ENCODE data around the gene SDF4. TPM values are rescaled to one million over a fixed set of nuclear protein-coding genes. Genes with fewer than 3 reads are reported as not detected.

The SDF4 gene
- total and polyA plus RNA-seq, 2 donors (not counting 1 experiment from before 2014, with no cell fraction given): 100 to 143 TPM

DNA sequence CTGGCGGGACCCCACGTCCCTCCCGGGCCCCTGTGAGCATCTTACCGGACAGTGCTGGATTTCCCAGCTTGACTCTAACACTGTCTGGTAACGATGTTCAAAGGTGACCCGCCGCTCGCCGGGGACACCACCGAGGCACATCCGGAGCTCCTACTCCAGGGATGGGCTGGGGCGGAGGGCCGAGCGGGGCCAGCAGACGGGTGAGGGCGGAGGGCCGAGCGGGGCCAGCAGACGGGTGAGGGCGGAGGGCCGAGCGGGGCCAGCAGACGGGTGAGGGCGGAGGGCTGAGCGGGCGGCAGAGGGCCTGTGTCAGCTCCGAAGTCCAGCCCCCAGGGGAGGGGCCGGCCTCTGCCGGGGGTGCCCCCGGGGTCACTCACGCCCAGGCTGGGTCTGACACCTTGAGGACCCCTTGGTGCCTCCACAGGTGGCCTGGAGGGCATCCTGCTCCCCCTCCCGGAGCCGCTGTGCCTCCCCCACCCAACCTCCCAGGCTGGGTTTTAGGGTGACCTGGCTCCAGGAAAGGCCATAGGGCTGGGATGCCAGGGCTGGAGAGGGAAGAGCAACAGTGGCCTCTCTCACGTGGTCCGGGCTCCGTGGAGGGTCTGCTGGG, 63.9 kb downstream of the SDF4 start:
- TF ChIP-seq, protein P1, sequence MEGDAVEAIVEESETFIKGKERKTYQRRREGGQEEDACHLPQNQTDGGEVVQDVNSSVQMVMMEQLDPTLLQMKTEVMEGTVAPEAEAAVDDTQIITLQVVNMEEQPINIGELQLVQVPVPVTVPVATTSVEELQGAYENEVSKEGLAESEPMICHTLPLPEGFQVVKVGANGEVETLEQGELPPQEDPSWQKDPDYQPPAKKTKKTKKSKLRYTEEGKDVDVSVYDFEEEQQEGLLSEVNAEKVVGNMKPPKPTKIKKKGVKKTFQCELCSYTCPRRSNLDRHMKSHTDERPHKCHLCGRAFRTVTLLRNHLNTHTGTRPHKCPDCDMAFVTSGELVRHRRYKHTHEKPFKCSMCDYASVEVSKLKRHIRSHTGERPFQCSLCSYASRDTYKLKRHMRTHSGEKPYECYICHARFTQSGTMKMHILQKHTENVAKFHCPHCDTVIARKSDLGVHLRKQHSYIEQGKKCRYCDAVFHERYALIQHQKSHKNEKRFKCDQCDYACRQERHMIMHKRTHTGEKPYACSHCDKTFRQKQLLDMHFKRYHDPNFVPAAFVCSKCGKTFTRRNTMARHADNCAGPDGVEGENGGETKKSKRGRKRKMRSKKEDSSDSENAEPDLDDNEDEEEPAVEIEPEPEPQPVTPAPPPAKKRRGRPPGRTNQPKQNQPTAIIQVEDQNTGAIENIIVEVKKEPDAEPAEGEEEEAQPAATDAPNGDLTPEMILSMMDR (IDR thresholded peaks at IDR 0.05): no peak
- no peak for TF ChIP-seq EZH2 (IDR thresholded peaks at IDR 0.05; ENCODE audit: borderline replicate concordance, insufficient read depth, low read depth, low read length, poor library complexity, severe bottlenecking)
- no peak overlapping the region for H3K27ac ChIP-seq (ENCODE audit: low read length in 2 of 2)
- WGBS (ENCODE audit: insufficient coverage): 93% methylated on average over 36 of the region's 36 CpGs
- H3K4me1 ChIP-seq (ENCODE audit: control insufficient read depth in 2 of 2, insufficient read depth in 2 of 2, low read length in 2 of 2): peaks cover 34 to 42% of the 10 kb centered on the region in 2 donors
- H3K9me3 Mint-ChIP-seq (ENCODE audit: insufficient read depth): no peaks in the 10 kb centered on the region
- H3K79me2 ChIP-seq (ENCODE audit: control insufficient read depth, insufficient read depth, low read length): no peaks in the 10 kb centered on the region
- peaks cover 0 to 10% (median 2%) of the 10 kb centered on the region in 4 experiments for H3K27me3 ChIP-seq (replicated peaks in 1 of 4; ENCODE audit: control extremely low read depth in 1 of 4, control insufficient read depth in 3 of 4, insufficient read depth in 4 of 4, low read length in 3 of 4)
- no peaks in the 10 kb centered on the region for H3K27me3 Mint-ChIP-seq
- POLR2A ChIA-PET: interaction anchor here (1.1 to 1.9 kb wide), 2 partner anchors 9 to 31 kb away, joined by 3 to 5 read pairs; no protein-coding TSS in a partner anchor
- no peak overlapping the region for H3K4me3 ChIP-seq (ENCODE audit: control extremely low read depth in 1 of 5, extremely low read depth in 1 of 5, insufficient read depth in 1 of 5, low read depth in 2 of 5, low read length in 4 of 5)
- CTCF ChIA-PET: interaction anchor here (1.0 kb wide), 1 partner anchor 40 kb away, joined by 3 read pairs; no protein-coding TSS in a partner anchor
- no peak overlapping the region for H3K27ac Mint-ChIP-seq
- no peaks in the 10 kb centered on the region for H3K36me3 ChIP-seq (replicated peaks in 1 of 2; ENCODE audit: control extremely low read depth in 1 of 2, control insufficient read depth in 1 of 2, extremely low read depth in 1 of 2, insufficient read depth in 2 of 2, low read length in 1 of 2)
- intact Hi-C loops (cut with micrococcal nuclease): no loop called here
- no peak for ATAC-seq (ENCODE audit: low read depth)
- H2AFZ ChIP-seq (ENCODE audit: insufficient read depth, low read depth, low read length, poor library complexity, severe bottlenecking): no peak overlapping the region
- H3K4me2 ChIP-seq (replicated peaks; ENCODE audit: low read depth, low read length, poor library complexity, severe bottlenecking): no peak overlapping the region
- peaks cover 35% of the 10 kb centered on the region for H3K4me1 Mint-ChIP-seq
- H3K4me3 Mint-ChIP-seq: no peak overlapping the region
- no peaks in the 10 kb centered on the region for H4K20me1 ChIP-seq (ENCODE audit: control insufficient read depth, insufficient read depth, low read length, poor library complexity, severe bottlenecking)
- DNase-seq: no peak
- H3K9me3 ChIP-seq (ENCODE audit: control extremely low read depth in 1 of 3, control insufficient read depth in 2 of 3, insufficient read depth in 1 of 3, low read length in 2 of 3): peaks cover 0 to 6% (median 0%) of the 10 kb centered on the region in 3 donors
- H3K9ac ChIP-seq (ENCODE audit: low read length): no peak overlapping the region

DNA sequence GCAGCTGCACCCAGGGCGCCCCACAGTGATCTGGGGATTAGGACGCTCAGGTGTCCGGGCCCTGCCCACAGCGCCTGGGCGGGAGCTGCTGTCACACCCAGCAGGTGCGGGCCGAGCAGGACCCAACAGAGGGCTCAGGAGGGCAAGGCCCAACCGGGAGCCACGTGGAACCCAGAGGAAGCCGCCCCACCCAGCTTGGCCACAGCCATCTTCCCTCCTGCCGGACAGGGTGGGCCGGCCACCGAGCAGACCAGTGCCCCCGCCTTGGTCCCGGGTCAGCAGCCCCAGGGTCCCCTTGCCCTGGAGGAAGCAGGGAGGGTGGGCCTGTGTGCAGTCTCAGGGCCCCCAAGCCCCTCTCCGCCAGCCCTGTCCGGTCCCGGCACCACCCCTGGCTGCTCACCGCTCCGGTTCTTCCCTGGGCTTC, 64.4 kb downstream of the SDF4 start:
- no peak overlapping the region for H3K27ac ChIP-seq (ENCODE audit: low read length in 2 of 2)
- no peak for DNase-seq
- no peak for ATAC-seq (ENCODE audit: low read depth)
- no peak for TF ChIP-seq EZH2 (IDR thresholded peaks at IDR 0.05; ENCODE audit: borderline replicate concordance, insufficient read depth, low read depth, low read length, poor library complexity, severe bottlenecking)
- TF ChIP-seq, protein P1 (IDR thresholded peaks at IDR 0.05): no peak
- H3K4me3 ChIP-seq (ENCODE audit: control extremely low read depth in 1 of 5, extremely low read depth in 1 of 5, insufficient read depth in 1 of 5, low read depth in 2 of 5, low read length in 4 of 5): no peak overlapping the region
- H3K27me3 ChIP-seq (replicated peaks in 1 of 4; ENCODE audit: control extremely low read depth in 1 of 4, control insufficient read depth in 3 of 4, insufficient read depth in 4 of 4, low read length in 3 of 4): peaks cover 0 to 7% (median 2%) of the 10 kb centered on the region in 4 experiments
- peaks cover 30 to 37% of the 10 kb centered on the region in 2 donors for H3K4me1 ChIP-seq (ENCODE audit: control insufficient read depth in 2 of 2, insufficient read depth in 2 of 2, low read length in 2 of 2)
- no peak overlapping the region for H2AFZ ChIP-seq (ENCODE audit: insufficient read depth, low read depth, low read length, poor library complexity, severe bottlenecking)
- no peak overlapping the region for H3K27ac Mint-ChIP-seq
- no peak overlapping the region for H3K4me2 ChIP-seq (replicated peaks; ENCODE audit: low read depth, low read length, poor library complexity, severe bottlenecking)
- H4K20me1 ChIP-seq (ENCODE audit: control insufficient read depth, insufficient read depth, low read length, poor library complexity, severe bottlenecking): no peaks in the 10 kb centered on the region
- 84% methylated on average over 20 of the region's 20 CpGs for WGBS (ENCODE audit: insufficient coverage)
- no peak overlapping the region for H3K9ac ChIP-seq (ENCODE audit: low read length)
- no peaks in the 10 kb centered on the region for H3K79me2 ChIP-seq (ENCODE audit: control insufficient read depth, insufficient read depth, low read length)
- peaks cover 0 to 6% (median 0%) of the 10 kb centered on the region in 3 donors for H3K9me3 ChIP-seq (ENCODE audit: control extremely low read depth in 1 of 3, control insufficient read depth in 2 of 3, insufficient read depth in 1 of 3, low read length in 2 of 3)
- POLR2A ChIA-PET: interaction anchor here (1.1 kb wide), 1 partner anchor 8 kb away, joined by 3 read pairs; no protein-coding TSS in a partner anchor
- CTCF ChIA-PET: no interaction called here
- no peak overlapping the region for H3K4me3 Mint-ChIP-seq
- H3K27me3 Mint-ChIP-seq: no peaks in the 10 kb centered on the region
- intact Hi-C loops (cut with micrococcal nuclease): no loop called here
- H3K4me1 Mint-ChIP-seq: peaks cover 31% of the 10 kb centered on the region
- H3K9me3 Mint-ChIP-seq (ENCODE audit: insufficient read depth): no peaks in the 10 kb centered on the region
- H3K36me3 ChIP-seq (replicated peaks in 1 of 2; ENCODE audit: control extremely low read depth in 1 of 2, control insufficient read depth in 1 of 2, extremely low read depth in 1 of 2, insufficient read depth in 2 of 2, low read length in 1 of 2): no peaks in the 10 kb centered on the region

Measured in B cell (primary cell).